Nephron (organoid): ENCODE data around the gene DNAH9.
"Not testable (repeated sequence)": the region's sequence is repeated elsewhere in the genome, so short reads cannot be mapped to it uniquely, and the experiment has no call there.

Experiments used
- H3K27ac Mint-ChIP-seq, 3 experiments: 2 replicates each; pipeline ENCODE4 v1.8.0; 2020; ENCODE audit warnings: mixed read lengths in 3 of 3, mild to moderate bottlenecking in 2 of 3, moderate library complexity in 1 of 3
- H3K27me3 Mint-ChIP-seq: 2 replicates; pipeline ENCODE4 v1.8.0; 2021; ENCODE audit warnings: low read depth, mild to moderate bottlenecking, moderate library complexity, mixed read lengths
- H3K36me3 Mint-ChIP-seq: 2 replicates; pipeline ENCODE4 v1.8.0; 2020; ENCODE audit warnings: low read depth, mixed read lengths
- H3K4me1 Mint-ChIP-seq: 2 replicates; pipeline ENCODE4 v1.8.0; 2020; ENCODE audit warnings: mixed read lengths
- H3K4me3 Mint-ChIP-seq, 3 experiments: 2 replicates each; pipeline ENCODE4 v1.8.0; 2020; ENCODE audit warnings: mild to moderate bottlenecking in 3 of 3, mixed read lengths in 3 of 3, moderate library complexity in 2 of 3
- H3K9me3 Mint-ChIP-seq: 2 replicates; pipeline ENCODE4 v1.8.0; 2020; ENCODE audit warnings: mixed read lengths
- TF ChIP-seq, protein P1 (sequence below), 3 experiments: fragments of 200-600 bp; sonication (generic); IDR thresholded peaks; one replicate each; pipeline ENCODE4 v1.5.0; 2021; ENCODE audit warnings: antibody characterized with exemption in 3 of 3; ENCODE audit not compliant: unreplicated experiment in 3 of 3

Gene DNAH9

DNA sequence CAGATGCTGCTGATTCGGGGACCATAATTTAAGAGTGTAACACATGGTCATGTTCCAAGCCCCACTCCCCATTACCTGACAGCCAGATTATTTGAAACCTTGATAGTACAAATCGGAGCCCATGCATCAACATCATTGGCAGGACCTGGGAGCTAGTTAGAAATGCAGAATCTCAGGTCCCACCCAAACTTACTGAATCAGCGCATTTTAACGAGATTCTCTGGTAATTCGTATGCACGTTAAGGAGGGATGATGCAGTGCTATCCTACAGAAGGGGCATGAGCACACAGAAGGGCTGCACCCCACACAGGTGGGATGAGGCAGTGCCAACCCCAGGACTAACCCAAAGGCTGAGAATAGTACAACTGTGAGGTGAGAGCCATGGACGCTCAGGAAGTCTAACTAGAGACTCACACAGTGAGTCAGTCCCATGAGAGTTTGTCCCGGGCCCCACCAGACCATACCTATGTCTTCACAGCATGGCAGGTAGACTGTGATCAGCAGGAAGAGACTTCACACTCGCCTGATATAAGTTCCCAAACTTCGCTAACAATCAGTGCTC is 334.1 kb downstream of the DNAH9 start:
- H3K27me3 Mint-ChIP-seq: peaks cover 8% of the 10 kb centered on the region
- H3K9me3 Mint-ChIP-seq: no peaks in the 10 kb centered on the region
- H3K27ac Mint-ChIP-seq: no peak overlapping the region
- H3K36me3 Mint-ChIP-seq: no peaks in the 10 kb centered on the region
- TF ChIP-seq, protein P1, sequence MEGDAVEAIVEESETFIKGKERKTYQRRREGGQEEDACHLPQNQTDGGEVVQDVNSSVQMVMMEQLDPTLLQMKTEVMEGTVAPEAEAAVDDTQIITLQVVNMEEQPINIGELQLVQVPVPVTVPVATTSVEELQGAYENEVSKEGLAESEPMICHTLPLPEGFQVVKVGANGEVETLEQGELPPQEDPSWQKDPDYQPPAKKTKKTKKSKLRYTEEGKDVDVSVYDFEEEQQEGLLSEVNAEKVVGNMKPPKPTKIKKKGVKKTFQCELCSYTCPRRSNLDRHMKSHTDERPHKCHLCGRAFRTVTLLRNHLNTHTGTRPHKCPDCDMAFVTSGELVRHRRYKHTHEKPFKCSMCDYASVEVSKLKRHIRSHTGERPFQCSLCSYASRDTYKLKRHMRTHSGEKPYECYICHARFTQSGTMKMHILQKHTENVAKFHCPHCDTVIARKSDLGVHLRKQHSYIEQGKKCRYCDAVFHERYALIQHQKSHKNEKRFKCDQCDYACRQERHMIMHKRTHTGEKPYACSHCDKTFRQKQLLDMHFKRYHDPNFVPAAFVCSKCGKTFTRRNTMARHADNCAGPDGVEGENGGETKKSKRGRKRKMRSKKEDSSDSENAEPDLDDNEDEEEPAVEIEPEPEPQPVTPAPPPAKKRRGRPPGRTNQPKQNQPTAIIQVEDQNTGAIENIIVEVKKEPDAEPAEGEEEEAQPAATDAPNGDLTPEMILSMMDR (IDR thresholded peaks at IDR 0.05; ENCODE audit: unreplicated experiment in 3 of 3): no peak
- H3K4me3 Mint-ChIP-seq: no peak overlapping the region
- H3K4me1 Mint-ChIP-seq: no peaks in the 10 kb centered on the region

DNA sequence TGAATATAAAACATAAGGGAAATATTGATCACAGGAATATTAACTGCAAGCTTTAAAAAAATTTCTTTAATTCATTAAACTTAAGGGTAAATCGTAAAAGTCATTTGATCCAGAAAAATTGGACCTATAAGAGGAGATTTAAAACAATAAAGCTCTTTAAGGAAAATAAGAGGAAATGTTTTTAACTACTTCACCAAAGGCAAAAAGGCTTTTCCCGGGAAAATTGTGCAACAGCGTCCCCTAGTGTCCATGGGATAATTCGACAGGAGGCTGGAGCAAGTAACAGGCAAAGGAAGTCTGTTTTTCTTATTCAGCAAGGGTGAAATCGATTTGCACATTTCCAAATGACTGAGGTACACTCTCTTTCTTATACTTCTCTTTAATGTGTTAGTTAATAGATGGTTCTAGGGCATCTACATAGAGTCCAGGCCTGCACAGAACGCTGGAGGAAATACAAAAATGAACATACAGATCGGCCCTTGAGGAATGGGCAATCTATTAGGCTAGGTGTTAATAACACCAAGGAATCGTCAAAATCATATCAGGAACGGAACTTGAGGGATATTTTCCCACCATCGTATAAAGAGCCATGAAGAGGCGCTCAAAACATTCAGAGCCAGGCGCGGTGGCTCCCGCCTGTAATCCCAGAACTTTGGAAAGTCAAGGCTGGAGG is 337.6 kb downstream of the DNAH9 start:
- no peaks in the 10 kb centered on the region for H3K36me3 Mint-ChIP-seq
- H3K4me3 Mint-ChIP-seq: no peak overlapping the region
- H3K27ac Mint-ChIP-seq: no peak overlapping the region
- H3K4me1 Mint-ChIP-seq: no peaks in the 10 kb centered on the region
- peaks cover 12% of the 10 kb centered on the region for H3K27me3 Mint-ChIP-seq
- H3K9me3 Mint-ChIP-seq: no peaks in the 10 kb centered on the region
- TF ChIP-seq, protein P1 (IDR thresholded peaks at IDR 0.05; ENCODE audit: unreplicated experiment in 3 of 3): peak; percentile 89 to 96 (median 90)

DNA sequence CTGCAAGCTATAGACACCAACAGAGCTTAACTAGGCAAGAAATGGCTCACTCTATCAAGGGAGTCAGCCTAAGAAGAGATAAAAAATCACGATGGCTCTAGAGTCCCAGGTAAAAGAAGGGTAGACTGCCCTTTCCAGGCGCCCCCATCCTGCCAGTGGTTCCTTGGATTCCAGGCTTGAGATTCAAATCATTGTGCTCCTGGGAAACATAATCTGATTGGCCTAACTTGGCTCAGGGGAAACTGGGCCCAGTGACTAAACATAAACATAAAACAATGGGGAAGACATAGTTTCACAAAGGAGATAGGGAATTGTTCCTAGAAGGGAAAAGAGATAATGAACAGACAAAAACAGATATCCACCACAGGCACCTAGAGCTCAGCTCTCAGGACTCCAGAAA is 342.6 kb downstream of the DNAH9 start:
- H3K36me3 Mint-ChIP-seq: no peaks in the 10 kb centered on the region
- TF ChIP-seq, protein P1 (IDR thresholded peaks at IDR 0.05; ENCODE audit: unreplicated experiment in 3 of 3): no peak
- H3K27ac Mint-ChIP-seq: no peak overlapping the region
- peaks cover 12% of the 10 kb centered on the region for H3K27me3 Mint-ChIP-seq
- no peaks in the 10 kb centered on the region for H3K9me3 Mint-ChIP-seq
- no peaks in the 10 kb centered on the region for H3K4me1 Mint-ChIP-seq
- H3K4me3 Mint-ChIP-seq: no peak overlapping the region

DNA sequence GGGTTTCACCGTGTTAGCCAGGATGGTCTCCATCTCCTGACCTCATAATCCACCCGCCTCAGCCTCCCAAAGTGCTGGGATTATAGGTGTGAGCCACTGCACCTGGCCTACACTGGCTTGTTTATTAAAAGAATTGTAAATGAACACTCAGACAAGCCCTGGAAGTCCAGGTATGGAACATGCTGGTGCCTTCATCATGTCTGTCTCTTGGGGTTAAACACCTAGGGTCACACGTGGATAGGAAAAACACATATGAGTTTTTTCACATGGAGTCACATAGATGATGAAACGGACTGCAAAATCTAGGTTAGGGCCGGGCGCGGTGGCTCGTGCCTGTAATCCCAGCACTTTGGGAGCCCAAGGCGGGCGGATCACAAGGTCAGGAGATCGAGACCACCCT is 344.8 kb downstream of the DNAH9 start:
- H3K27ac Mint-ChIP-seq, H3K4me1 Mint-ChIP-seq, H3K9me3 Mint-ChIP-seq, H3K36me3 Mint-ChIP-seq, H3K4me3 Mint-ChIP-seq, H3K27me3 Mint-ChIP-seq: not testable (repeated sequence)

DNA sequence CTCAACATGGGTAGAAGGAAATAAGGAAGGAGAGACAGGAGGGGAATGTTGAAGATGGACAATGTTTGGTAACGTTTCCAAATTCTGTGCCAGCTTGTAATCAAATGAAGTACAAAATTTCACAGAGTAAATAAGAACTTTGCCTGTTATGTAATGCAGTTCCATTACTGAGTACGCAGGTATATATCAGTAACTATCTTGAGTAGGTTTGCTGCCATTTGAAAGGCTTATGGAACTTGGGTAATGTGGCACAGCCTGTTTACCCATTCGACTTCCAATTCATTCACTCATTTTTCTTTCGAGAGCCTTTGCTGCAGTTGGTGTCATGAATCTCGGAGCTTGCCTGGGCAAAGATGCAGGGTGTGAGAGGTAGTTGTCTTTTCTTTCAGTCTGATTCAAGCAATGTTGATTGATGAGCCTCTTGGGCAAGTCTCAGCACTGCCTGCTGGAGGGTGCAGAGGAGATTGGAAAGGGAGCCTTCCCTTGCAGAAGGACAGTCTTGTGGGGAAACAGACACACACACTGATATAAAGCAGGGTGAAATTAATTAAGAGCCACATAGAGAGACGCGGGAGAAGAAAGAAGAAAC is 345.6 kb downstream of the DNAH9 start:
- H3K9me3 Mint-ChIP-seq: no peaks in the 10 kb centered on the region
- no peak overlapping the region for H3K4me3 Mint-ChIP-seq
- no peaks in the 10 kb centered on the region for H3K36me3 Mint-ChIP-seq
- H3K27ac Mint-ChIP-seq: no peak overlapping the region
- TF ChIP-seq, protein P1 (IDR thresholded peaks at IDR 0.05; ENCODE audit: unreplicated experiment in 3 of 3): no peak
- H3K27me3 Mint-ChIP-seq: no peaks in the 10 kb centered on the region
- H3K4me1 Mint-ChIP-seq: peaks cover 5% of the 10 kb centered on the region

DNA sequence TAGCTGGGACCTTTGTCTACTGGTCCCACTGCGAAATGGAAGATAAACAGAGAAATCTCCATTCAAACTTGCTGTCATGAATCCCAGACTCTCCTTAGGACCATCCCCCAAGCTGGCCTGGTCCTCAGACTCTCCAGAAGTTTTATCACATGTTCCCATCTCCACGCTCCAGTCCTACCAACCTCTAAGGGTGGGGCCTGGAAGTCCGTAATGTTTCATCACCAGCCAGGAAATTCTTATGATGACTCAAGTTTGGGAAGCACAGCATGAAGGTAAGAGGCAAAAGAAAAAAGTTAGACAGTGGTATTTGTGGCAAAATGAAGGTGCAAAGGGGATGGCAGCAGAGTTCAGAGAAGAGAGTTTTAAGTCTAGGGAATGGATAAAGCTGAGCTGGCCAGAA is 346.3 kb downstream of the DNAH9 start:
- peaks cover 9% of the 10 kb centered on the region for H3K4me1 Mint-ChIP-seq
- no peaks in the 10 kb centered on the region for H3K36me3 Mint-ChIP-seq
- no peak overlapping the region for H3K27ac Mint-ChIP-seq
- H3K27me3 Mint-ChIP-seq: no peaks in the 10 kb centered on the region
- no peak overlapping the region for H3K4me3 Mint-ChIP-seq
- no peaks in the 10 kb centered on the region for H3K9me3 Mint-ChIP-seq
- TF ChIP-seq, protein P1 (IDR thresholded peaks at IDR 0.05; ENCODE audit: unreplicated experiment in 3 of 3): no peak
